Measurements from ENCODE around the gene CCDC87.

CCDC87 gene

DNA sequence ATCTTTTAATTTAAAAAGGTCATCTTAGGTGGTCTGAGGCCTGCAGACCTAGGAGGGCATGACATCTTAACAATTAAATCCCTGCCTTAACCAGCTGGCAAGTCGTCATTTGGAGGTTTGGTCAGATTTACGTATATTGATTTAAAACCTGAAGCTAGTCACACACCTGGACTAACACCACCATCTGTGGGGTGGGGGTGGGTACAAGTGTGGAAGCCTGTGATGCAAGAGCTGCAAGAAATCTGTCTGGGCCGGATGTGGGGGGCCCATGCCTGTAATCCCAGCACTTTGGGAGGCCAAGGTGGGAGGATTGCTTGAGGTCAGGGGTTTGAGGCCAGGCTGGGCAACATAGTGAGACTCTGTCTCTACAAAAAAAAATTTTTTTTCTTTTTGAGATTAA lies 11.6 kb downstream of the CCDC87 start:
- no peak for TF ChIP-seq CTCF (IDR thresholded peaks at IDR 0.05)
- Histone ChIP-seq H3K36me3 (no peaks in the 10 kb centered on the region), H3K9me3 (no peaks in the 10 kb centered on the region), H3K27me3 (peaks cover 7% of the 10 kb centered on the region), H3K27ac (no peak overlapping the region), H3K4me1 (ENCODE audit: control insufficient read depth in 1 of 2, insufficient read depth in 1 of 2, low read depth in 1 of 2, low read length in 1 of 2) (peaks cover 3 to 6% of the 10 kb centered on the region in 2 experiments), H3K4me3 (ENCODE audit: low read depth in 1 of 2, low read length in 1 of 2) (no peak overlapping the region)

DNA sequence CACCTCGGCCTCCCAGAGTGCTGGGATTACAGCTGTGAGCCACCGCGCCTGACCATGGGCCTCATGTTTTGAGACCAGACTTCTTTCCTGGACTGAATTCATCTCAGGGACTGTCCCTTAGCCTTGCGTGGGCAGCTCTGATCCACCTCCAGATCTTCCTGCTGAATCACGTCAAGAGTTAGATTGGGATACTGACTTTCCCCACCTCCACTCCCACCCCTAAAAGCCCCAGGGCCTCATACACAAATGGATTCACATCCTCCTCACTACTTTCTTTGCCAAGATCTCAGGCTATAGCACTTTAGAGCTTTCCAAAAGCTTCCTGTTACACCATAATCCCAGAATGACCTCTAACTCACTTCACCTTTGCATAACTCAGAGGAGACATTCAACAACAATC lies 12.1 kb downstream of the CCDC87 start:
- H3K4me3 ChIP-seq (ENCODE audit: low read depth in 1 of 2, low read length in 1 of 2) = no peak overlapping the region
- no peaks in the 10 kb centered on the region for H3K36me3 ChIP-seq
- no peaks in the 10 kb centered on the region for H3K9me3 ChIP-seq
- H3K27ac ChIP-seq = no peak overlapping the region
- peaks cover 7% of the 10 kb centered on the region for H3K27me3 ChIP-seq
- H3K4me1 ChIP-seq (ENCODE audit: control insufficient read depth in 1 of 2, insufficient read depth in 1 of 2, low read depth in 1 of 2, low read length in 1 of 2) = peaks cover 3 to 6% of the 10 kb centered on the region in 2 experiments
- TF ChIP-seq CTCF (IDR thresholded peaks at IDR 0.05) = no peak

GRCh38 chr11:66579017-66579606 lies 13.8 kb downstream of the CCDC87 start:
- no peaks in the 10 kb centered on the region for H3K9me3 ChIP-seq
- peaks cover 3 to 6% of the 10 kb centered on the region in 2 experiments for H3K4me1 ChIP-seq (ENCODE audit: control insufficient read depth in 1 of 2, insufficient read depth in 1 of 2, low read depth in 1 of 2, low read length in 1 of 2)
- no peaks in the 10 kb centered on the region for H3K36me3 ChIP-seq
- no peak overlapping the region for H3K4me3 ChIP-seq (ENCODE audit: low read depth in 1 of 2, low read length in 1 of 2)
- peaks cover 4% of the 10 kb centered on the region for H3K27me3 ChIP-seq
- TF ChIP-seq CTCF (IDR thresholded peaks at IDR 0.05) = peak; percentile 80
- no peak overlapping the region for H3K27ac ChIP-seq

DNA sequence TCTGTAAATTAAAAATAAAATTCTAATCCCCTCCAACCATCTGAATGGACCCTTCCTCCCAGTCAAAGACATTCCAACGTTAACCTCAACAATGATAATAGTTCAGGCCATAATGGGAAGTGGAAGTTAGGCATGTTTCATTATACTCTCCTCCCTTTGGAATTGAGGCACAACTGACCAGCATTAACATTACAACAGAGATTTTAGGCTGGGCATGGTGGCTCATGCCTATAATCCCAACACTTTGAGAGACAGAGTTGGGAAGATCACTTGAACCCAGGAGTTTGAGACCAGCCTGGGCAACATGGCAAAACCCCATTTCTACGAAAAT lies 22.0 kb downstream of the CCDC87 start:
- Histone ChIP-seq H3K4me3 (ENCODE audit: low read depth in 1 of 2, low read length in 1 of 2) (no peak overlapping the region), H3K27ac (no peak overlapping the region), H3K36me3 (no peaks in the 10 kb centered on the region), H3K4me1 (ENCODE audit: control insufficient read depth in 1 of 2, insufficient read depth in 1 of 2, low read depth in 1 of 2, low read length in 1 of 2) (peaks cover 4 to 5% of the 10 kb centered on the region in 2 experiments), H3K27me3 (peaks cover 57% of the 10 kb centered on the region), H3K9me3 (no peaks in the 10 kb centered on the region)
- no peak for TF ChIP-seq CTCF (IDR thresholded peaks at IDR 0.05)

DNA sequence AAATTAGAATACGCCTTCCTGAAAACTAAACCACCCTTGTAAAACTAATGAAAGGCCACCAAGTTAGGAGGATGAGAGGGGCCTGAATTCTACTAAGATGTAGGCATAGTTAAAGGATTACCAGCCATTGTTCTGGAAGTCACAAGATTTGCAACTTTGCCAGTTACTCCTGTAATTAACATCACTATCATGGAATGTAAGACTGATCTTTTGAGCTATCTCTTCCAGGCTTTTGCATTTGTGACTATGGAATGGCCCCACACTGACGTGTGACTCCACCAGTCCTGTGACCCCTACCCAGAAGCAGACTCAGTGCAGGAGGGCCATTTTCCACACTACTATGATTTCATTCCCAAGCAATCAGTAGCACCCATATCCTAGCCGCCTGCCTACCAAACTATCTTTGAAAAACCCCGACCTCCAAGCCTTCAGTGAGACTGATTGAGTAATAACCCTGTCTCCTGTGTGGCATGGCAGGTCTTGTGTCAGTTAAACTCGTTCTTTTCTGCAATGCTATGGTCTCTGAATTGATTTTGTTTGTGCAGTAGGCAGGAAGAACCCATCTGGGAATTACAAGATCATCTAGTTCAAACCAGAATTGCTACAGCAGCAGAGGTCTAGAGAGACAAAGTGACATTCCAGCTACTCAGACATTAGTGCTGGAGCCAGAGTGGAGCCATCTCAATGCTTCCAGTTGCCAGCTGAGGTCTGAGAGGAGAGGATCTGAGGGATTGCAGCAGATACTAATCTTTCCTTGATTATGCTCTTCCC lies 22.6 kb downstream of the CCDC87 start:
- H3K36me3 ChIP-seq = no peaks in the 10 kb centered on the region
- no peak overlapping the region for H3K27ac ChIP-seq
- H3K27me3 ChIP-seq = peaks cover 58% of the 10 kb centered on the region
- TF ChIP-seq CTCF (IDR thresholded peaks at IDR 0.05) = no peak
- no peak overlapping the region for H3K4me3 ChIP-seq (ENCODE audit: low read depth in 1 of 2, low read length in 1 of 2)
- H3K4me1 ChIP-seq (ENCODE audit: control insufficient read depth in 1 of 2, insufficient read depth in 1 of 2, low read depth in 1 of 2, low read length in 1 of 2) = peaks cover 4 to 5% of the 10 kb centered on the region in 2 experiments
- no peaks in the 10 kb centered on the region for H3K9me3 ChIP-seq
